Measurements from ENCODE around the gene RASAL2.

RASAL2 gene

DNA sequence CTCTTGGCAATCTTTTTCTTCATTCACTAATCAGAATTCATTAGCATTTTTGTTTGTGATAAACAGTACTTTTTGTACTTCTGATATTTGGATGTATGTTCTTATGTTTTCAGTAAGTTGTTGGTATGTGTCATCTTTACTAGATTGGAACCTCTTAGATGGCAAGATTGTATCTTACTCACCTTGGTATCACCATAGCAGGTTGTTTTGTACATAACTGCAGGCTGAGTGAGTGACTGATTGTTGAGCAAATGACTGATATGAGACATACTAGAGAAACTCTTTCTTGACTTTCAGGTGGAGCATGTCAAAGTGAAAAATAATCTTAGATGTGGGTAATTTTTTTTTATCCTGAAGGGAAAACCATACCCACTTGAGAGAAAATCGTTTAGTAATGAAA, 229.2 kb downstream of the RASAL2 start:
- TF ChIP-seq POLR2AphosphoS5 (IDR thresholded peaks at IDR 0.05; ENCODE audit: low read depth, low read length) (no peak), POLR2A (IDR thresholded peaks at IDR 0.05; ENCODE audit: low read depth, low read length) (no peak), TAF1 (IDR thresholded peaks at IDR 0.05; ENCODE audit: borderline replicate concordance, low read depth, low read length) (no peak)
- FAIRE-seq (no peak), DNase-seq (ENCODE audit: insufficient read length) (no peak)

GRCh38 chr1:178324003-178324402, 230.1 kb downstream of the RASAL2 start:
- no peak for DNase-seq (ENCODE audit: insufficient read length)
- no peak for TF ChIP-seq POLR2AphosphoS5 (IDR thresholded peaks at IDR 0.05; ENCODE audit: low read depth, low read length)
- TF ChIP-seq POLR2A (IDR thresholded peaks at IDR 0.05; ENCODE audit: low read depth, low read length), result no peak
- TF ChIP-seq TAF1 (IDR thresholded peaks at IDR 0.05; ENCODE audit: borderline replicate concordance, low read depth, low read length), result no peak
- FAIRE-seq, result no peak

GRCh38 chr1:178328728-178329127, 234.8 kb downstream of the RASAL2 start:
- no peak for TF ChIP-seq TAF1 (IDR thresholded peaks at IDR 0.05; ENCODE audit: borderline replicate concordance, low read depth, low read length)
- TF ChIP-seq POLR2AphosphoS5 (IDR thresholded peaks at IDR 0.05; ENCODE audit: low read depth, low read length), result no peak
- TF ChIP-seq POLR2A (IDR thresholded peaks at IDR 0.05; ENCODE audit: low read depth, low read length), result no peak
- no peak for FAIRE-seq

GRCh38 chr1:178330153-178330552, 236.2 kb downstream of the RASAL2 start:
- no peak for TF ChIP-seq POLR2AphosphoS5 (IDR thresholded peaks at IDR 0.05; ENCODE audit: low read depth, low read length)
- TF ChIP-seq TAF1 (IDR thresholded peaks at IDR 0.05; ENCODE audit: borderline replicate concordance, low read depth, low read length), result no peak
- no peak for TF ChIP-seq POLR2A (IDR thresholded peaks at IDR 0.05; ENCODE audit: low read depth, low read length)
- no peak for FAIRE-seq
- no peak for DNase-seq (ENCODE audit: insufficient read length)

More at GRCh38 chr1:178328728-178329127, 234.8 kb downstream of the RASAL2 start:
- DNase-seq (ENCODE audit: insufficient read length), result no peak

GRCh38 chr1:178330848-178331497, 237.1 kb downstream of the RASAL2 start:
- TF ChIP-seq POLR2AphosphoS5 (IDR thresholded peaks at IDR 0.05; ENCODE audit: low read depth, low read length) (no peak), POLR2A (IDR thresholded peaks at IDR 0.05; ENCODE audit: low read depth, low read length) (no peak), TAF1 (IDR thresholded peaks at IDR 0.05; ENCODE audit: borderline replicate concordance, low read depth, low read length) (no peak)
- no peak for FAIRE-seq
- no peak for DNase-seq (ENCODE audit: insufficient read length)

- DNase-seq (ENCODE audit: insufficient read length), result no peak
- no peak for TF ChIP-seq TAF1 (IDR thresholded peaks at IDR 0.05; ENCODE audit: borderline replicate concordance, low read depth, low read length)
- no peak for TF ChIP-seq POLR2AphosphoS5 (IDR thresholded peaks at IDR 0.05; ENCODE audit: low read depth, low read length)
- no peak for TF ChIP-seq POLR2A (IDR thresholded peaks at IDR 0.05; ENCODE audit: low read depth, low read length)
- no peak for FAIRE-seq
These were observed 241.5 kb downstream of the RASAL2 start for GRCh38 chr1:178335426-178335825.

GRCh38 chr1:178337091-178337706, 243.3 kb downstream of the RASAL2 start:
- DNase-seq (ENCODE audit: insufficient read length) (no peak), FAIRE-seq (no peak)
- TF ChIP-seq POLR2A (IDR thresholded peaks at IDR 0.05; ENCODE audit: low read depth, low read length) (no peak), POLR2AphosphoS5 (IDR thresholded peaks at IDR 0.05; ENCODE audit: low read depth, low read length) (no peak), TAF1 (IDR thresholded peaks at IDR 0.05; ENCODE audit: borderline replicate concordance, low read depth, low read length) (no peak)

GRCh38 chr1:178339834-178340233, 245.9 kb downstream of the RASAL2 start:
- FAIRE-seq (no peak), DNase-seq (ENCODE audit: insufficient read length) (no peak)
- TF ChIP-seq POLR2A (IDR thresholded peaks at IDR 0.05; ENCODE audit: low read depth, low read length) (no peak), POLR2AphosphoS5 (IDR thresholded peaks at IDR 0.05; ENCODE audit: low read depth, low read length) (no peak), TAF1 (IDR thresholded peaks at IDR 0.05; ENCODE audit: borderline replicate concordance, low read depth, low read length) (no peak)

GRCh38 chr1:178341261-178341956, 247.5 kb downstream of the RASAL2 start:
- DNase-seq (ENCODE audit: insufficient read length), result no peak
- FAIRE-seq, result no peak
- TF ChIP-seq TAF1 (IDR thresholded peaks at IDR 0.05; ENCODE audit: borderline replicate concordance, low read depth, low read length), result no peak
- TF ChIP-seq POLR2AphosphoS5 (IDR thresholded peaks at IDR 0.05; ENCODE audit: low read depth, low read length), result no peak
- TF ChIP-seq POLR2A (IDR thresholded peaks at IDR 0.05; ENCODE audit: low read depth, low read length), result no peak

DNA sequence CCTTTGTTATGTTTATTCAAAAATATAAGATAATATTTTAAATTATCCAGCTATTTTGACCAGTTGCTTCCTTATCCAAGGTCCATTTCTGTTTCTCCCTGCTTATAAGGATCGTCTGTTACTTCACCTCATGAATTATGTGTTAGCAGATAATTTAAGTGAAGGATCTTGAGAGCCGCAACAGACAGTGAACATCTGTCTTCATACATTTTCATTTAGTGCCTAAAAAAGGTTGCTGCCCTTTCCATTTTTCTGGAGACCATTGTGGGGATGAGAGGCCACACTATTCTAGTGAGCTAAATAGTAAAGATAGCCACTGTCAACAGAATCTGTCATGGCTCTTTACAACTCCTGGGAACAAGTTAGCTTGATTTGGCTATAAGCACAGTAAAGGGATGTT, 248.8 kb downstream of the RASAL2 start:
- FAIRE-seq (no peak), DNase-seq (ENCODE audit: insufficient read length) (no peak)
- TF ChIP-seq TAF1 (IDR thresholded peaks at IDR 0.05; ENCODE audit: borderline replicate concordance, low read depth, low read length) (no peak), POLR2AphosphoS5 (IDR thresholded peaks at IDR 0.05; ENCODE audit: low read depth, low read length) (no peak), POLR2A (IDR thresholded peaks at IDR 0.05; ENCODE audit: low read depth, low read length) (no peak)

- FAIRE-seq, result no peak
- TF ChIP-seq POLR2AphosphoS5 (IDR thresholded peaks at IDR 0.05; ENCODE audit: low read depth, low read length) (no peak), POLR2A (IDR thresholded peaks at IDR 0.05; ENCODE audit: low read depth, low read length) (no peak), TAF1 (IDR thresholded peaks at IDR 0.05; ENCODE audit: borderline replicate concordance, low read depth, low read length) (no peak)
- no peak for DNase-seq (ENCODE audit: insufficient read length)
These were observed 250.7 kb downstream of the RASAL2 start for GRCh38 chr1:178344513-178345091.

Data from GM12892 (cell line).